ENCODE data around the gene ERC2.

Gene ERC2

DNA sequence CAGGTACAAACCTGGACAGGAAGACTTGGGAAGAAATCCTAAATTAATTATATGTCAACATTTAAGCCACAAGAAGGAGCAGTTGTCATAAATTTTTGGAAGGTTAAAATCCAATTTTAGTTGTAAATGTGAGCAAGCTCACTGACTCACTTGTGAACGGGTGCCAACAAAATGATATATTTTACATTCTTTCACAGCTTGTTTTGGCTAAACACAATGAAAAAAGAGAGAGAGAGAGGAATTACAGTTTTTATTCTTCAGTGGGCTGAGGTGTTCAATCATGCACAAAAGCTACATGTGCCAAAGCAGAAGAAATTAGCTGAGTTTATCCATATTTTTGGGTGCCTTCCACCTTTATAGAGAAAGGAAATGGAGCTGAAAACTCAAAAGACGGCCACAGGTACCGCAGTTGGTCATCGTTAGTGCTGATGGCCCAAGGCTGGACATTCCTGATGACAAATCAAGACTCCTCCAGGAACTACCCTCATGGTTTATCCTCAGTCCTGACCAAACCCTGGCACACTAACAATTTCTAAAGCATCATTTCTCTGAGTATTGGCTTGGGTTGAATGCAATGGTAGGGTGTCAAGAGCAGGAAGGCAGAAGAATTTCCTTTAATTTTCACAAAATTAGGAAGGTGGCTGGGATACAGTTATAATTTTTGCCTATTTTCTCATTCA, 943.6 kb downstream of the ERC2 start:
- Mint-ChIP-seq H3K4me1 (ENCODE audit: low read depth) (no peaks in the 10 kb centered on the region), H3K27me3 (ENCODE audit: low read depth) (no peaks in the 10 kb centered on the region), H3K4me3 (no peak overlapping the region), H3K27ac (no peak overlapping the region), H3K36me3 (ENCODE audit: low read depth) (no peaks in the 10 kb centered on the region), H3K9me3 (no peaks in the 10 kb centered on the region)

DNA sequence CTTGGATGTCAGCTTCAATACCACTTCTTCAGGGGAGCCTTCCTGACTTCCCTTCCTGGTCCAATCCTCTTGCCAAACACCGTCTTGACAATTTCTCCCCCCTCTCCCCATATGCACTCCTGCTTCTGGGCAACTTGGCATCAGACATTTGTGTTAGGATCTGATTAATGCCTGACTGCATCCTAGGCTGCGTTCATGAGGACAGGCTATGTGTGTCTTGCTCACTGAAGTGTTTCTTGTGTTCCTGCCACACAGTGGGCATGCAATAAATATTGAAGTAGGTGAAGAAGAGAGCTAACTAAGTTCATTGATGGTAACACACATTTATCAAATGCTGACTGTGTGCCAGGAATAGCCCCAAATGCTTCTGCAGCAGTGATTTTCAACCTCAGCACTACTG, 944.8 kb downstream of the ERC2 start:
- Mint-ChIP-seq H3K4me1 (ENCODE audit: low read depth) (no peaks in the 10 kb centered on the region), H3K36me3 (ENCODE audit: low read depth) (no peaks in the 10 kb centered on the region), H3K27me3 (ENCODE audit: low read depth) (no peaks in the 10 kb centered on the region), H3K9me3 (no peaks in the 10 kb centered on the region), H3K4me3 (no peak overlapping the region), H3K27ac (no peak overlapping the region)

DNA sequence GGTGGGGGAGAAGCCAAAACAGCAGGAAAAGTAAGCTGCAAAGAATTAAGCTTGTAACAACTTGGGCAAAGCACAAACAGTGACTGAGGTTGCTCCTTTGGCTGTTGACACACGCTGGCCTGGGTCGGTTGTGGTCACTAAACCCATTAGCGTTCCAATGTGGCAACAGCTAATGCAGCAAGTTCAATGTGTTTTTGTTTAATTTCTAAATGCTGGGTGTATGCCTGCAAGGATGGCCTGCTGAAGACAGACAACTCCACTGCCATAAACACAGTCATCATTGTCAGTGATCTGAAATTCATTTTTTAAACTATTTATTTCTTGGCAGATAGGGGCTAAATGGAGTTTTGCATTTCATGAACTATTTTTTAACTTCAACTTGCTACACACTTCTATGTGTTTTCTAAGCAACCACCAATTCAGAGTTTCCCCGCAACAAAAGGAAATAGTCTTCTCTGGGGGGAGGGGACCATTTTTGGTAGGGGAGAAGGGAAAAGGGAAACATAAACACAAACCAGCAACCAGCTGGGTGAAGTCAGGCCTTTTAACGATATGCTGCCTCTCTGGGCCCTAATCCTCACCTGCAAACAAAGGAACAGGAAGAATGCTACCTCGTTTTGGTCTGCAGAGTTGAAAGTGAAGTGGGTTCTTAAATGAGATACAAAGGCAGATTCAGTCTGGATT, 946.4 kb downstream of the ERC2 start:
- H3K9me3 Mint-ChIP-seq: no peaks in the 10 kb centered on the region
- H3K27me3 Mint-ChIP-seq (ENCODE audit: low read depth): no peaks in the 10 kb centered on the region
- H3K27ac Mint-ChIP-seq: no peak overlapping the region
- H3K4me3 Mint-ChIP-seq: no peak overlapping the region
- H3K4me1 Mint-ChIP-seq (ENCODE audit: low read depth): no peaks in the 10 kb centered on the region
- H3K36me3 Mint-ChIP-seq (ENCODE audit: low read depth): no peaks in the 10 kb centered on the region

DNA sequence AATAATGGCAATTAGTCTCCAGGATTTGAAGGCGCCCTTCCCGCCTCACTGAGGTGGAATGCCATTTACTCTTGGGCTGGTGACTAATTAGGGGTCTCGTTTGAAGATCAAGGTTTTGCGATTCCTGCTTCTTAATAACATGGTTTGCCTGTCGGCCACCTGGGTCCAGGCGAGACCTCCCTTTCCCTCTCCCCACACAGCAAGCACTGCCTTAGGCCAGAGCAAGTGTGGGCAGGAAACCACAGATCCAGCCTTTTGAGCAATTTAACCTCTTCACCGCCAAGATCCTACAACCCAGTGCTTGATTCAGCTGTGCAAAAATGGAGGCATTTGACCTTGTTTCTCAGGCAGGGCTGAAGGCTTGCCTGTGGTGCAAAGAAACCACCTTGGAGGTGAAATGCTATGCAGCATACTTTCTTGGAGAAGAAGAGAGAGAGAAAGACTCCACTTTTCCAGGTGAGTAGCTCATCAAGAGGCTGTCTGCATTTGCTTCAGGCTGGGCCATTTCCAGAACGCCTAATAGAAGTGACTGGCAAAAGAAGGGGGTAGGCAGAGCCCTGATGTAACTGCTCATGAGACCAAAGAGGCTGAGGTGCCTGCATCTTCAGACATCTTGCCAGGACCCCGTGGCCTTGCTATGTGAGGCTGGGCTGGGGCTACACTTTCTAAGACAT, 947.1 kb downstream of the ERC2 start:
- Mint-ChIP-seq H3K27ac (no peak overlapping the region), H3K36me3 (ENCODE audit: low read depth) (no peaks in the 10 kb centered on the region), H3K4me1 (ENCODE audit: low read depth) (no peaks in the 10 kb centered on the region), H3K4me3 (no peak overlapping the region), H3K9me3 (no peaks in the 10 kb centered on the region), H3K27me3 (ENCODE audit: low read depth) (no peaks in the 10 kb centered on the region)

DNA sequence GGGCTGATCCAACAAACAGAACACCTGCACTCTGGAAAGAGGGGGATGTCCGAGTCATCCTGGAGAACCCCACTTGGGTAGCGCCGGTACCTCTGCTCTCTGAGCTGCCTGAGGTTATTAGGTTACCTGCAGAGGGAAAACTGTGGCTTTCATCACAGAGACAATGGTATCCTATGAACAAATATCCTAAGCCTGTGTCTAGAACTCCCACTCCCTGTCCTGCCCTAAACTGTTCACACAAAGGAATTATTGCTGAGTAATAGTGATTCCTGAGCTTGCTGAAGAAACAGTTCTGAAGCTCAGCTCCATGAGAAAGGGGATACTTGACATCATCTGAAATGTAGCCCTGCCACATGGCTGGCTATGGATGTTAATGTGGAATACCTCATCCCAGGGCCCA, 949.2 kb downstream of the ERC2 start:
- H3K4me3 Mint-ChIP-seq: no peak overlapping the region
- no peaks in the 10 kb centered on the region for H3K4me1 Mint-ChIP-seq (ENCODE audit: low read depth)
- no peaks in the 10 kb centered on the region for H3K36me3 Mint-ChIP-seq (ENCODE audit: low read depth)
- no peaks in the 10 kb centered on the region for H3K9me3 Mint-ChIP-seq
- H3K27ac Mint-ChIP-seq: no peak overlapping the region
- no peaks in the 10 kb centered on the region for H3K27me3 Mint-ChIP-seq (ENCODE audit: low read depth)

DNA sequence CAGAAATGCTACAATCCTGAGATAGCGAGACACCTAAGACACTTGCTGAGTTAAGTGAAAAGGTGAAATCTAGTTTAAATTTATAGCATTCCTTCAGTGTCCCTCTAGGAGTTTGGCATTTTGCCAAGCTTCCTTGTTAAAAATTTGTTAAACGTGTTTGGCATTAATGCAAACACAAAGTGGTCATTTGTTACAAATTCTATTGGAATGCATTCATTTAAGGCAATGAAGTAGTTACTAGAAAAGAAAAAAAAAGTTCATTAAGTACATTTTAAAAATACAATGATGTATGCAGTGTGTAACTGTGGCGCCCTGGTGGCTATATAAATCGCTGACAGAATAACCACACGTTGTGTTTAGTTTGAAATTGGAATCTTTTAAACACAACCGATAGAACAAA, 949.8 kb downstream of the ERC2 start:
- Mint-ChIP-seq H3K27me3 (ENCODE audit: low read depth) (no peaks in the 10 kb centered on the region), H3K9me3 (no peaks in the 10 kb centered on the region), H3K27ac (no peak overlapping the region), H3K36me3 (ENCODE audit: low read depth) (no peaks in the 10 kb centered on the region), H3K4me1 (ENCODE audit: low read depth) (no peaks in the 10 kb centered on the region), H3K4me3 (no peak overlapping the region)

DNA sequence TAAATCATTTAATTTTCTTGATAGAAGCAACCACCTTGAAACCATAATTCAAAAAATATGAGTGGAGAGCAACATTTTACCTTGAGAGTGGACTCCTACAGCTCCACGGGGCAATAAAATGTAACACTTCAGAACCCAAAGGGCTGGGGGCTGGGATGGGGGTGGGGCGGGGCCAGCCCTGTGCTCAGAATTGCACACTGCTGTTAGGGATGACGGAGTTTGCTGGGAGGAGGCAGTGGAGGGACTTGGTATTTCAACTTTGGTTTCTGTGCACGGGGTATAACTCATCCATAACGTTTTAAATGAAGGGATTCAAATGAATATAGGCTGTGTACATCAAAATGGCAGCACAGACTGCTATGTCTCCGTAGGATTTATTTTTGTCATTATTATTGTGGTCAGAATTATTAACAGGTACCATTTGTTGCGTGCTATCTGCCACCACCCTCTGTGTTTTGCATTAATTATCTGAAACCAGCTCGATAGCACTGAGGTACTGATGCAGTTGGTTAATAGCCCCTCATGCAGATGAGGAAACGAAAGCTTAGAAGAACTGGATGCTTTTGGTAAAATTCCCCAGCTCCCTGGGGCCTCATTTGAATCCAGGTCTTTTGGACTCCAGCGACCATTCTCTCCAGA, 951.8 kb downstream of the ERC2 start:
- Mint-ChIP-seq H3K36me3 (ENCODE audit: low read depth) (no peaks in the 10 kb centered on the region), H3K27ac (no peak overlapping the region), H3K9me3 (no peaks in the 10 kb centered on the region), H3K4me1 (ENCODE audit: low read depth) (no peaks in the 10 kb centered on the region), H3K4me3 (no peak overlapping the region), H3K27me3 (ENCODE audit: low read depth) (no peaks in the 10 kb centered on the region)

DNA sequence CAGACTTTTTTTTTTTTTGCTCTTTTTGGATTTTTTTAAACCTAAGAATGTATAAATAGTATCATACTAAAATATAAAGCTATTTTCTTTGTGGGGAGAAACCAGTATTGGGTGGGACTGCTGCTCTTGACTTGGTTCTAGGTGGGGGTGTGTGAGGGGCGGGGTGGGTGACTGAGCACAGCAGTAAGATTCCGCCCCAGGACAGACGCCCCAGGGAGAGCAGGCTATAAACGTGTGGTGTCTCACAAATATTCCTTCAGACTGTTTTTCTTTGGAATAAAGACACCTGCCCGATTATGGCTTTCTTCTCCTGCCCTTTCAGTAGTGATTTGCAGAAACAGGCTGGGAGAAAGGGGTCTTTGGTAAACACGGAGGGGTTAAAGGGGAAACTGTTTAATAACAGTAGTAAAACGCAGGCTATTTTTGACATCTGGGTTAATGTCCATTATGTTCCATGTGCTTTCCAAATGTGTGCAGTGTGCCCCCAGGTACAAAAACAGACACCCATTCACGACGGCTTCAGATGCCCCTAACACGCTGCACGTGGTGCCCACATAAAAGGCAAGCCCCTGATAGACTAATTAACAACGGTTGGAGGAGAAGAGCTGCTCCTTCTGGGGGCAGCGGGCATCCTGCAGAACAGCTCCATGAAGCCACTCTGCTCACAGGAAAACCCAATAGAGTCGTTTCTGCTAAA, 952.6 kb downstream of the ERC2 start:
- no peaks in the 10 kb centered on the region for H3K9me3 Mint-ChIP-seq
- no peaks in the 10 kb centered on the region for H3K4me1 Mint-ChIP-seq (ENCODE audit: low read depth)
- no peak overlapping the region for H3K27ac Mint-ChIP-seq
- H3K27me3 Mint-ChIP-seq (ENCODE audit: low read depth): no peaks in the 10 kb centered on the region
- H3K4me3 Mint-ChIP-seq: no peak overlapping the region
- H3K36me3 Mint-ChIP-seq (ENCODE audit: low read depth): no peaks in the 10 kb centered on the region

DNA sequence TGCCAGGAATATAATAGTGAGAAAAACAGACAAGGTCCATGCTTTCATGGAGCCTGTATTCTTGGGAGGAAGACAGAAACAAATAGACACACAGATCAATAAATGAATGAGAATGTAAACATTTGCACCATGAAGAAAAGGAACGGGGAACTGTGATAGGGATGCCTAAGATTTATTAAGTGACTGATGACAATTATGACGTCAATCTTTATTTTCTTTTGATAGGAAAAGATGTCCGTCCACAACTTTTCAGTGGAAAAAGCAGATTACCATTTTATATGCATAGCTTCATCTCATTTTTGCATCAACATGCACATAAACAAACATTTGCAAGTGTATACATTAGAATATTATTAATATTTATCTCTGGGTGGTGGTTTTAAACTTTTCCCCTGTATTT, 953.3 kb downstream of the ERC2 start:
- no peaks in the 10 kb centered on the region for H3K9me3 Mint-ChIP-seq
- no peaks in the 10 kb centered on the region for H3K27me3 Mint-ChIP-seq (ENCODE audit: low read depth)
- no peaks in the 10 kb centered on the region for H3K36me3 Mint-ChIP-seq (ENCODE audit: low read depth)
- H3K27ac Mint-ChIP-seq: no peak overlapping the region
- H3K4me1 Mint-ChIP-seq (ENCODE audit: low read depth): no peaks in the 10 kb centered on the region
- H3K4me3 Mint-ChIP-seq: no peak overlapping the region

DNA sequence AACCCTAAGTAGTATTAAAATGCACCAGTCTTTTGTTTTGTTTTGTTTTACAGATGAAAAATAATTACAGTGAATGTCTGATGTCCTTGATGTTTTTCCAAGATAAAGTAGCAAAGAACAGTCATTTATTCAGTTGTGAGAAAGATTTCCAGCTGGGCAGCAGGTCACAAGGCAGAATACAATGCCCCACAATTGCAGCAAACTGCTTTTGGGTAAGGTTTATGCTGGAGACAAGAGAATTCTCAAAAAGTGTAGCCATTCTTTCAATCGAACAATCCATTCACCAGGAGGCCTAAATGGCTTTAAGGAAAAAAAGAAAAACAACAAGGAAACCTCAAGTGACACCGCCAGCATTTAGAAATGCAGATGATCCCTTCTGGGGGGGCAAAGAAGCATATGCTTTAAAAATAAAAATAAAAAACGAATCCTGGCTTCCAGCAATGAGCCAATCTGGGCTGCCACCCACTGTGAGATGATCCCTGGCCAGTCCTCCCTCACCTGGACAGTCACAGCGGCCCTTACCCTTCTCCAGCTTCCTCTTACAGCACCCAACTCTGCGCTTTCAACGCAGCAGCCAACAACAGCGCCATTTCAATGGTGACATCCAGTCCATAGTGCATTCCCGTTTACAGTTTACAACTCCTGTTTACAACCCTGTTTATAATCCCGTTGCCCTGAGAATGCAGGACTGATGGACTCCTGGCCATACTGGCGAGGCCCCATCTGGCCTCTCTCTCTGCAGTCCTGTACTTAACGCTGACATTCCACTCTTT, 955.5 kb downstream of the ERC2 start:
- no peak overlapping the region for H3K4me3 Mint-ChIP-seq
- no peaks in the 10 kb centered on the region for H3K9me3 Mint-ChIP-seq
- H3K4me1 Mint-ChIP-seq (ENCODE audit: low read depth): no peaks in the 10 kb centered on the region
- H3K36me3 Mint-ChIP-seq (ENCODE audit: low read depth): no peaks in the 10 kb centered on the region
- no peak overlapping the region for H3K27ac Mint-ChIP-seq
- no peaks in the 10 kb centered on the region for H3K27me3 Mint-ChIP-seq (ENCODE audit: low read depth)

DNA sequence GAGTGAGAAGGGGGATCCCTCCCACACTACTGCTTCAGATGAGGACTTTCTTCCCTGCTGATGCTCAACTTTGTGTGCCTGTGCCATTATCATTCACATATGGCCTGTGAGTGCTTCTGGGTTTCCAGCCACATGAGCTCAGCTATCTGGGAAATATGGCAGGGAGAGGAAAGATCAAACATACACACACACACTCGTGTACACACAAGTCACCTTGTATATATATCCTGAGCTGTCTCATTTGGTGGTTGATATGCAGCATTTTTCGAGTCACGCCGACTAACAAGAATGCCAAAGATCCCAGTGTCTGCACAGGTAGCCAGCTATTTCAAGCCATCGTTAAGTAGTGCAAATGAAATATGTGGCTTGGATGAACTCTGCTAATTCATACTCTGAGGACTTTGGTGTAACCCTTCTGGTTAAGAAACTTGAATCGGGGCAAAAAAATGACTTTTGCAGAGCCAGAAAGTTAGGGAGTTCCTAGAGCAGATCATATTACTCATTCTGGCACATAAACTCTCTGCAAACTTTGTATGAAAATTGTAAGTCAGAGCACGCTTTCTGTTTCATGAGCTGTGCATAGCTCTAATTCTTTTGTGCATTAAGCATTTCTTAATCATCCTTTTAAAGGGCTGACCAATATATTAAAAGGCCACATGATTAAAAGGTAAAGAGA, 956.2 kb downstream of the ERC2 start:
- no peaks in the 10 kb centered on the region for H3K9me3 Mint-ChIP-seq
- H3K4me3 Mint-ChIP-seq: no peak overlapping the region
- no peak overlapping the region for H3K27ac Mint-ChIP-seq
- no peaks in the 10 kb centered on the region for H3K36me3 Mint-ChIP-seq (ENCODE audit: low read depth)
- H3K27me3 Mint-ChIP-seq (ENCODE audit: low read depth): no peaks in the 10 kb centered on the region
- H3K4me1 Mint-ChIP-seq (ENCODE audit: low read depth): no peaks in the 10 kb centered on the region

DNA sequence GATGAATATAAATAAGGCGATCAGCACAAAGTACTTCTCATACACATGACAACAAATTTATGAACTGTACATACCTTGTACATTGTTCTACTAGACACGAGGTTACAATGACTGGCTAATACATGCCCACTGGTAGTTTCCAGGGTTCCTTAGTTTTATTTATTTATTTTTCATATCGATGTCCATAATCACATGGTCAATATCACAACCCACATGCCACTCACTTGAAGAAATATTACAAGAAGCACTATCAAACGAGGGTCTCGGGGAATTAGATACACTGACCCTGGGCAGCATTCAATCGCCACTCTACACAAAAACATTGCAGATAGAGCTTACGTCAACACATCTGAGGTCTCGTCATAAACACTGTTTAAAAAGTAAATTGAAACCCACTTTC, 959.9 kb downstream of the ERC2 start:
- Mint-ChIP-seq H3K27me3 (ENCODE audit: low read depth) (no peaks in the 10 kb centered on the region), H3K36me3 (ENCODE audit: low read depth) (no peaks in the 10 kb centered on the region), H3K4me3 (no peak overlapping the region), H3K27ac (no peak overlapping the region), H3K9me3 (no peaks in the 10 kb centered on the region), H3K4me1 (ENCODE audit: low read depth) (no peaks in the 10 kb centered on the region)

DNA sequence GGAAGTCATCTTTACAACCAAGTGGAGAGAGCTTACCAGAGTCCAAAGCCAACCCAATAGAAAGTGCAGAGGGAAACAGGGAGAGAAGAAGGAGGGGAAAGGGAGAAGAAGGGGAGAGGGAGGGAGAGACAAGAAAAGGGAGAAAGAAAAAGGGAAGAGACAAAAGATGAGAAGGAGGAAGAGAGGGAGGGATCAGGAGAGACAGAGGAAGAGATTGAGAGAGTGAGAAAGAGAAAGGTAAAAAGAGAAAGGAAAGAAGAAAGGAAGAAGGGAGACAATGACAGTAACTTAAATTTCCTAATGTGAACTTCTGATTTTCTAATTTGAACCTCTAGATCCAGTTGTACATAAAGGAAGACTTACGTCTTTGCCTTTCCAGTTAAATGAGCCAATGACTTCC, 960.5 kb downstream of the ERC2 start:
- H3K9me3 Mint-ChIP-seq: no peaks in the 10 kb centered on the region
- H3K36me3 Mint-ChIP-seq (ENCODE audit: low read depth): no peaks in the 10 kb centered on the region
- H3K4me1 Mint-ChIP-seq (ENCODE audit: low read depth): no peaks in the 10 kb centered on the region
- H3K4me3 Mint-ChIP-seq: no peak overlapping the region
- H3K27ac Mint-ChIP-seq: no peak overlapping the region
- no peaks in the 10 kb centered on the region for H3K27me3 Mint-ChIP-seq (ENCODE audit: low read depth)

Measured in T-helper 1 cell treated with Interleukin-12 subunit alpha and Interleukin-12 subunit beta and Interleukin-4 antibody, amounts not matched to agents 30 μg/mL and 1 μg/mL, for 36 hours (primary cell).